Measurements from ENCODE around the gene PUM2.

DNA sequence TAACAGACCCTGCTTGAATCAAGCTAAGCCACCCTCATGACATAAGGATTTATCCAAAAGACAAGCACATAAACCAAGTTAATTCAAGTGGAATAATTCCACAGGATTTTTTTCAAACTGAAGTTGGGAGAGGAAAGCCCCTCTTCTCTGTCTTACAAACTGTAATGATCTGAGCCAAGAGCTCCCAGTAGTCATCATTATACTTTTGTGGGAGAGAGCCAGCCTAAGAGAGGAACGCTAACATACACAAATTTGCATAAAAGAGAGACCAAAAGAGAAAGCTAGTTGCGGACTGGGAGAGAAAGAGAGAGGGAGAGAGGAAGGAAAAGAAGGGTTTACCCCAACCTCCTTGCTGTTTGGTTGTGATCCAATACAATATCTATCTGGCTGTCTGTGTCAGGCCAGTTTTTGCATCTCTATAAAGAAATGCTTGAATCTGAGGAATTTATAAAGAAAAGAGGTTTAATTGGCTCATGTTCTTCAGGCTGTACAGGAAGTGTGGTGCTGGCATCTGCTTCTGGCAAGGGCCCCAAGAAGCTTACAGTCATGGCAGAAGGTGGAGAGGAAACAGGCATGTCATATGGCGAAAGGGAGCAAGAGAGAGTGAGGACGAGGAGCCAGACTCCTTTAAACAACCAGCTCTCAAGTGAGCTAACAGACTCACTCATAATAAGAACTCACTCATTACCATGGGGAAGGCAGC is 20.8 kb upstream of the PUM2 start:
- TF ChIP-seq, protein P1, sequence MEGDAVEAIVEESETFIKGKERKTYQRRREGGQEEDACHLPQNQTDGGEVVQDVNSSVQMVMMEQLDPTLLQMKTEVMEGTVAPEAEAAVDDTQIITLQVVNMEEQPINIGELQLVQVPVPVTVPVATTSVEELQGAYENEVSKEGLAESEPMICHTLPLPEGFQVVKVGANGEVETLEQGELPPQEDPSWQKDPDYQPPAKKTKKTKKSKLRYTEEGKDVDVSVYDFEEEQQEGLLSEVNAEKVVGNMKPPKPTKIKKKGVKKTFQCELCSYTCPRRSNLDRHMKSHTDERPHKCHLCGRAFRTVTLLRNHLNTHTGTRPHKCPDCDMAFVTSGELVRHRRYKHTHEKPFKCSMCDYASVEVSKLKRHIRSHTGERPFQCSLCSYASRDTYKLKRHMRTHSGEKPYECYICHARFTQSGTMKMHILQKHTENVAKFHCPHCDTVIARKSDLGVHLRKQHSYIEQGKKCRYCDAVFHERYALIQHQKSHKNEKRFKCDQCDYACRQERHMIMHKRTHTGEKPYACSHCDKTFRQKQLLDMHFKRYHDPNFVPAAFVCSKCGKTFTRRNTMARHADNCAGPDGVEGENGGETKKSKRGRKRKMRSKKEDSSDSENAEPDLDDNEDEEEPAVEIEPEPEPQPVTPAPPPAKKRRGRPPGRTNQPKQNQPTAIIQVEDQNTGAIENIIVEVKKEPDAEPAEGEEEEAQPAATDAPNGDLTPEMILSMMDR (IDR thresholded peaks at IDR 0.05): no peak
- no peak for TF ChIP-seq POLR2AphosphoS5 (IDR thresholded peaks at IDR 0.05; ENCODE audit: insufficient read depth in 1 of 2, low read depth in 1 of 2)

Data from vagina (tissue), 2 donors.